Measurements from ENCODE around the gene PDPK1. TPM values are rescaled to one million over a fixed set of nuclear protein-coding genes. Genes with fewer than 3 reads are reported as not detected.

PDPK1 gene
- total RNA-seq, 2 experiments from 2014 or later = 43.3 to 46.1 TPM

DNA sequence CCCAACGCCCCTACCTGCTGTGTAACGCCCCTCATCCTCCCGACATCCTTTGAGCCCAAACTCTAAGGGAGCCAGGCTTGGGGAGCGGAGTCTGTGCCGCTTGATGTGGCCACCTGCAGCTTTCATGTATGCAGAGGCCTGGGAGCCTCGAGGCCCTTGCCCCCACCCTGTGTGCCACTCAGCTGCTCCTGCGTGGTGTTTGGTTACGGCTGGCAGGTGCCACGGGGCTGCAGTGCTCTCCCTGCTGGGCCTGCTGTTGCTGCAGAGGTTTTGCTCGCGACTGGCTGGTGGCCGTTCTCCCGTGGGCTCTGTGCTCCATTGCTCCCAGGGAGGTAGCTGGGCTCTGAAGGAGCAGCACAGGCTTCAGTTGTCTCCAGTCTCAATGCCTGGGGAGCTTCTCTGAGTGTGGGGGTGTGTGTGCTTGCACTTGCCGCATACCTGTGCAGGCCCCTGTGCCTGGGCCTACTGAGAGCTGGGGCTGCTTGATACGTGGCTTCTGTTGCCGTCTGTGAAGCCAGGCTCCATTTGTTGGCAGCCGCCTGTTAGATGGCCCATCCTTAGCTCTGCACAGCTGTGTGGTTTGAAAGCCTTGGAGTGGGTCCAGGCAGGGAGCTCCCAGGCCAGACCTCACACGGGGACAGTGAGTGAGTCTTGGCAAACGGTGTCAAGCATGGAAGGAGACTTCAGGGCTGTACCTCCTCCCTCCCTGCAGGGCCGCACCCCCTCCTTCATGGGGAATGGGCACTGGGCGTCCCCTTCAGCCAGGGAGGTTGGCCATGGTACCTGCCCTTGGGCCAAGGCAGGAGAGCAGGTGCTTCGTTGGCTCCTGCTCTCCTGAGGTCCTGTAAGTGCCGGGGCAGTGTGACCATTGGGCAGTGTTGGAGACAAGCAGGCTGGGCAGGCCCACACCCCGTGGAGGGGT lies 47.2 kb downstream of the PDPK1 start:
- no peak overlapping the region for H3K27ac Mint-ChIP-seq
- POLR2A ChIA-PET = no interaction called here
- H3K4me3 Mint-ChIP-seq = no peak overlapping the region

DNA sequence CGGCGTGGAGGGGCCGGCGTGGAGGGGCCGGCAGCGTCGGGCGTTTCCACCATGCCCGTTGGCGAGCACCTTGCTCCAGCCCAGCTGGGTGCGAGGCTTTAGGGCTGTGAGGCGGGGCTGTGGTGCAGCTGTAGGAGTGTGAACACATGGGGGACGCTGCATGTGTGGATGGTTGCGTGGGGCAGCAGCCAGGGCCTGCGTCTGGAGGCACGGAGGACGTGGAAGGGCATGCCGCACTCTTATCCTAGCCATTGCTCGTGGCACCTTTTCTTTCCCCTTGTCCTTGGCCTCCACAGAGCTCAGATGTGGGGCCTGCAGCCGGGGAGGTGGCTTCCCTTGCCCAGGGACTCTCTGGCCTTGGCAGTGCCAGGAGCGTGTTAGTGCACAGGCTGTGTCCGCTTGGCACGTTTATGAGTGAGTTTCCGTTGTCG lies 47.8 kb downstream of the PDPK1 start:
- no peaks in the 10 kb centered on the region for H3K27me3 Mint-ChIP-seq
- CTCF ChIA-PET = no interaction called here
- H3K9me3 Mint-ChIP-seq = no peaks in the 10 kb centered on the region
- peaks cover 8% of the 10 kb centered on the region for H3K4me1 Mint-ChIP-seq
- peaks cover 28% of the 10 kb centered on the region for H3K36me3 Mint-ChIP-seq (ENCODE audit: low read depth)
- no peak overlapping the region for H3K27ac Mint-ChIP-seq
- POLR2A ChIA-PET = no interaction called here
- no peak for DNase-seq
- no peak overlapping the region for H3K4me3 Mint-ChIP-seq

More for the DNA sequence above, 47.2 kb downstream of the PDPK1 start:
- Mint-ChIP-seq H3K4me1 (peaks cover 3% of the 10 kb centered on the region), H3K9me3 (no peaks in the 10 kb centered on the region), H3K36me3 (ENCODE audit: low read depth) (peaks cover 23% of the 10 kb centered on the region), H3K27me3 (no peaks in the 10 kb centered on the region)
- DNase-seq = peak; percentile 3
- CTCF ChIA-PET = no interaction called here

DNA sequence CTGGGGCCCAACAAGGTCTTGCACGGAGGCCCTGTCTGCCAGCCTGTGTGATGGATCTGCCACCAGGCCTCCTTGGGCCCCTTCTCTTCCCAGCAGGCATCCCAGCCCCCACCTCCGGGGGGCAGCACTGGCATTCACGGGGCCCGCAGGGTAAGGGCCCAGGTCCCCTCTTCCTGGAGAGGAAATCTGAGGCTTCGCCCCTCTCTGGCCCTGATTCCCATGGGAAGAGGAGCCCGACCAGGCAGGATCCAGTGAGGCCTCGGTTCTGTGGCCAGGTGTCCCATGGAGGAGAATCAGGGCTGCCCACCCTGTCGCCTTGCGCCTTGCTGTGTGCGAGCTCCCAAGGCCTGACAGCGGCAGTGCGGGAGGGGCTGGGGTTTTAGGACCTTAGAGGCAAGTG lies 48.4 kb downstream of the PDPK1 start:
- Mint-ChIP-seq H3K27me3 (no peaks in the 10 kb centered on the region), H3K4me3 (no peak overlapping the region), H3K9me3 (no peaks in the 10 kb centered on the region), H3K4me1 (peaks cover 9% of the 10 kb centered on the region), H3K36me3 (ENCODE audit: low read depth) (peaks cover 29% of the 10 kb centered on the region), H3K27ac (no peak overlapping the region)
- CTCF ChIA-PET = no interaction called here
- DNase-seq = peak; percentile 5
- POLR2A ChIA-PET = no interaction called here

DNA sequence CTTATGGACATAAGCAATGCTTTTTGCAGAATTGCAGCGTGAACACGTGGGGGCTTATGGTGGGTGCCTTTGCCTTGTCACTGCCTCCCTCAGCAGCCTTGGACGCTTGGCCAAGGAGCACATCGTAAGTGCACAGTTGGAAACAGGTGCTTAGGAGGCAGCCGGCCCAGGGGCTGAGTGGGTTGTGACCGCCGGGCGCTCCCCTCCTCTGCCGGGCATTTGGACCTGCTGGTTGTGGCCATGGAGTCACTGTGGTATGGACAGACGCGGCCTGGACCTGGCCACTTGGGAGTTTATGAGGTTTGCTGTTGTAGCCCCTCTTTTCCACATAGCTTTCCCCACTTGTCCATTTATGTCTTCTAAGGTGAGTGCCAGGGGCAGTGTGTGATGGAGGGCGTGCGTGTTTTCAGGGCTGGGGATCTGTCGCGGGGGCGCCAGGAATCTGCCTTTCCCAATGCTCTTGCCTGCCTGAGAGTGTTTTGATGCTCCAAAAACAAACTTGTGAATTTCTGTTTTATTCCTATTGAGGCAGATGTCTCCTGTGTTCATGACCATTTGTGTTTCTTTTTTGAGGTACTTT lies 49.2 kb downstream of the PDPK1 start:
- H3K4me3 Mint-ChIP-seq = no peak overlapping the region
- H3K36me3 Mint-ChIP-seq (ENCODE audit: low read depth) = peaks cover 30% of the 10 kb centered on the region
- peaks cover 10% of the 10 kb centered on the region for H3K4me1 Mint-ChIP-seq
- H3K27ac Mint-ChIP-seq = no peak overlapping the region
- ChIA-PET CTCF (interaction anchor here (1.2 kb wide), 1 partner anchor 155 kb away, joined by 3 read pairs; no protein-coding TSS in a partner anchor), POLR2A (no interaction called here)
- H3K27me3 Mint-ChIP-seq = no peaks in the 10 kb centered on the region
- DNase-seq = no peak
- no peaks in the 10 kb centered on the region for H3K9me3 Mint-ChIP-seq

DNA sequence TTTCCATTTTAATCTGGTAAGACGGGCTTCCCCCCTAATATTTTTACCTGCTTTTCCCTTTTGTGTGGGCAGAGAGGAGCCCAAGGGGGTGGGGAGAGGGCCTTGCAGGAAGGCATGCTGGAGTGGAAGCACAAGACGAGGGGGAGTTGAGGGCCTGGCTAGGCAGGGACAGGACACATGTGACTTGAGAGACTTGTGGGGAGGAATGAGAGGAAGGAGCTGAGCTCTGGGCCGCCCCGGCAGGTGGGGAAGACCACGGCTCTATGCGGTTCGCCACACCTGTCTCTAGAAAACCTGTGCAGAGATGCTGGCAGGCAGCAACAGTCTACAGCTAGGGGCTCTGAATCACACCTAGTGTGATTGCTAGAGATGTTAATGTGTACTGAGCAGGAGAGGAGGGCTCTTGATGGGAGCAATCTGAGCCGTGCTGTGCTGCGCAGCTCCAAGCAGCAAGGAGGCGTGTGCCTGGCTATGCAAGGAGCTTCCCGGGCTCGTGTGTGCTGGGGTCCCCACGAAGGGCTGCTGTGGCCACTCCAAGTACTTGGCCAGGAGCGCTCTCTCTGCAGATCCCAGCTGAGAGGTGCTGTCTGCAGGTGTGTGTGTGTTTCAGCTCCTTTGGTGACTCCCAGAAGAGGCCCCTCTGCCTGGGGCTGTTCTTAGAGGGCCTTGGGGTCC lies 50.2 kb downstream of the PDPK1 start:
- H3K36me3 Mint-ChIP-seq (ENCODE audit: low read depth) = peaks cover 30% of the 10 kb centered on the region
- ChIA-PET POLR2A (interaction anchor here (0.5 kb wide), 1 partner anchor 1167 kb away, joined by 3 read pairs; the partner anchor contains the start of gene UQCC4), CTCF (interaction anchor here (1.2 kb wide), 1 partner anchor 154 kb away, joined by 3 read pairs; no protein-coding TSS in a partner anchor)
- peaks cover 18% of the 10 kb centered on the region for H3K4me1 Mint-ChIP-seq
- H3K4me3 Mint-ChIP-seq = no peak overlapping the region
- peak; percentile 3 for DNase-seq
- no peaks in the 10 kb centered on the region for H3K9me3 Mint-ChIP-seq
- H3K27me3 Mint-ChIP-seq = no peaks in the 10 kb centered on the region
- H3K27ac Mint-ChIP-seq = peak overlapping the region; percentile 54

DNA sequence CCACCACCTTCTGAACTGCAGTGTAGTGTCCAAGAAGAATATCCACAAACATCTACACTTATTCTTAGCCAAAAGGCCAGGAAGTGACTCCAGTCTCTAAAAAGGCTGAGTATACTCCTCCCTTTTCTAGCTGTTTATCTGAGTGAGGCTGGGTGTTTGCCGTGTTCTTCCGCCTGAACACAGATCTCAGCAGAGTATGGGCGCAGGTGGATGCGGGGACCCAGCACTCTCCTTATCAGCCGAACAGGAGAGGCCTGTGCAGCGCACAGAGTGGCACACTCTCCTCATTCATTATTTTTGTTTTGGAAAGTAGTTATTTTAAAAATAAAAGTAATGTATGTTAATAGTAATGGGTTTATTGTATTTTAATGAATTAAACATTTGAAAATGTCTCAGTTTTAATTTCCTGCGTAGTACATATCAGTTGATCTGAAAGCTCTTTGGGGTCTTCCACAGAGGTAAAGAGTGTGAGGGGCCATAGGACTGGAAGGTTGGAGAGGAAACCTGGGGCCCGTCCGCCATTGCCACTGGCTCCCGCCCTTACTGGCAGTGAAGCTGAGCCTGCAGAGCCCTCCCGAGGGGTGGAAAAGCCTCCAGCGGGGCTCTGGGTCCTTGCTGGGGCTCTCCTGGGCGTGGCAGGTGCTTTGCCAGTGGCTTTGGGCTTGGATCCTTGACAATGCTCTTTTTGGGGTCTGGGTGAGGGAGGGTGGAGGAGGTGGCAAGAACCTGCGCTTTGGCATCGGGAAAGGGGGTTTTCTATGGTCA lies 53.8 kb downstream of the PDPK1 start:
- Mint-ChIP-seq H3K4me1 (peaks cover 28% of the 10 kb centered on the region), H3K4me3 (no peak overlapping the region), H3K27ac (no peak overlapping the region), H3K36me3 (ENCODE audit: low read depth) (peaks cover 33% of the 10 kb centered on the region), H3K9me3 (no peaks in the 10 kb centered on the region), H3K27me3 (no peaks in the 10 kb centered on the region)
- POLR2A ChIA-PET = no interaction called here
- DNase-seq = no peak
- CTCF ChIA-PET = interaction anchor here (0.7 to 1.1 kb wide), 2 partner anchors 47 to 100 kb away, joined by 3 to 4 read pairs; no protein-coding TSS in a partner anchor

DNA sequence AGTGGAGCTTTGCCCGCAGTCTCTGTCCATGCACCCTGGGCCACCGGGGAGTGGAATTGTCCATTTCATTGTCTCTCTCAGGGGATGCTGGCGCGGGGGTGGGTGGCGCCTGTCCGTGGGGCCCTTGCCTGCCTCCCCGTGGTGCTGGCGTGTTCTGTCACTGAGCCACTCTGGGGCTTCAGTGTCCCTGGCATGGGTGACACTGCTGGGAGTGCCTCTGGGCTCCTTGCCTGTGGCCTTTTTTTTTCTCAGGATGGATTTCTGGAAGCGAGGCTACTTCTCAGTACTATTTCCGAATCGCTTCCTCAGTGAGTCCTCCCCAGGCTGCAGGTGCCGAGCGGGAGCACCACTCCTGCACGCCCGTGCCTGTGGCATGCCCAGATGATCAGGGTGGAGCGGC lies 55.0 kb downstream of the PDPK1 start:
- H3K4me3 Mint-ChIP-seq = no peak overlapping the region
- peak overlapping the region; percentile 31 for H3K27ac Mint-ChIP-seq
- ChIA-PET CTCF (interaction anchor here (0.7 to 1.1 kb wide), 2 partner anchors 48 to 60 kb away, joined by 3 to 4 read pairs; no protein-coding TSS in a partner anchor), POLR2A (no interaction called here)
- peak; percentile 4 for DNase-seq
- H3K4me1 Mint-ChIP-seq = peaks cover 28% of the 10 kb centered on the region
- no peaks in the 10 kb centered on the region for H3K27me3 Mint-ChIP-seq
- no peaks in the 10 kb centered on the region for H3K9me3 Mint-ChIP-seq
- H3K36me3 Mint-ChIP-seq (ENCODE audit: low read depth) = peaks cover 23% of the 10 kb centered on the region

DNA sequence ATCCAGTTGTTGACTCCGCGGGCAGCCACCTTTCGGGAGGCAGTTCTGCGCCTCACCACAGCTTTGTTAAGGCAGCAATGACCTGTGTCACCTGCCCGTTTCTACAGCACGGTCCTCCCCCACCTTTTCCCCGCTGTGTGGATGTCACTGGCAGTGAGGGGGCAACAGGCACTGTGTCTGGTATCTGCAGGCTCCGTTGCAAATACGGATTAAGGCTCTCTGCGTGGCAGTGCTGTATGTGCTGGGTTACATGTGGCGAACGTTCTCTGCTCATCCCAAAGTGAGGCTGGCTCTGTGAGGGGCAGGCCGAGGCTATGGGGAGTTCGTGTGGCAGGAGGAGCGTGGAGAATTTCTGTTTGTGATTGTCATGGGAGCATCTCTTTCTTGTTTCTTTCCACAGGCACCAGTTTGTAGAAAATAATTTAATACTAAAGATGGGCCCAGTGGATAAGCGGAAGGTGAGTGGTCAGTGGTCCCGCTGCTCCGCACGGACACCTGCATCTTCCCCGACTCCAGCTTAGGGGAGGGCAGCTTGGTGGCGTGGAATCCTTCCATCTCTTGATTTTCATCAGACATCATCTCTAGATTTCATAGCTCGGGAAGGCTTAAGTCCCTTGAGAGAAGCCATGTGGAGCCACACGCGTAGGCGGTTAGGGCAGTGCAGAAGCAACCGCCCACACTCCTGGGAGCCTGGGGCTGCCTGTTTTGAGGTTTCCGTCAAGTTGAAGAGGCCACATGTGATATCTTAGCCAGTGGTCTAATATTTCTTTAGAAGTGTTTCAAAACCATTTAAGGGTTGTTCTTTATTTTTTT lies 57.8 kb downstream of the PDPK1 start:
- Mint-ChIP-seq H3K27me3 (no peaks in the 10 kb centered on the region), H3K4me3 (no peak overlapping the region), H3K27ac (no peak overlapping the region), H3K36me3 (ENCODE audit: low read depth) (peaks cover 13% of the 10 kb centered on the region), H3K4me1 (peaks cover 20% of the 10 kb centered on the region), H3K9me3 (no peaks in the 10 kb centered on the region)
- POLR2A ChIA-PET = no interaction called here
- CTCF ChIA-PET = no interaction called here
- peak; percentile 4 for DNase-seq

DNA sequence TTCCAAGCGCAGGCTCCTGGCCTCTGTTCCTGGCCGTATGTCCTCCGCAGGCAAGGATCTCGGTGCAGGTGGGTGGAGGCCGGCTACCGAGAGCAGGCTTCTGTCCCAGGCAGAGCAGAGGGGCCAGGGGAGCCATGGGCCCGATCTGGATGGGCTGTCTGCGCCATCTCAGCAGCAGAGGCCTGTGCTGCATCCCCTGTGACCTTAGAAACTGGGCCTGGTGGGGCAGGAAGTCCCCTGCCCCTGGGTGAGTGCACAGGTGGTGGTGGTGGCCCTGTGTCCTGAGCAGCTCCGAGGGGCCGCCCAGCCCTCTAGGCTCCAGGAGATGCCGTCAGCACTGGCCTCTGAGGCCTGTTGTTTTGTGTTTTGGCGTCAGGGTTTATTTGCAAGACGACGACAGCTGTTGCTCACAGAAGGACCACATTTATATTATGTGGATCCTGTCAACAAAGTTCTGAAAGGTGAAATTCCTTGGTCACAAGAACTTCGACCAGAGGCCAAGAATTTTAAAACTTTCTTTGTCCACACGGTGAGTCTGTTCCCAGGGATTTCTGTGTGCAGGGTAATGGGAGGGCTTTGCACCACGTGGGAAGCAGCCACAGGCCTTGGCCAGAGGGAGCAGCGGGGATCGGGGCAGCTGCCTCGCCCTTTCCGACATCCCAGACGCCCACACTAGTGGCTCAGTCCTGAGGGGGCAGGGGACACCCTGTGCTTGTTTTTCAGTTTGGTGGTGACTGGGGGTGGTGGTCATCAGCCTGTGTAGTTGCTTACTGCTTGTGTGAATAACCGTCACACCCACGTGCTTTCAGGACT lies 59.1 kb downstream of the PDPK1 start:
- Mint-ChIP-seq H3K9me3 (no peaks in the 10 kb centered on the region), H3K4me1 (peaks cover 19% of the 10 kb centered on the region), H3K27ac (no peak overlapping the region), H3K27me3 (no peaks in the 10 kb centered on the region), H3K36me3 (ENCODE audit: low read depth) (peaks cover 11% of the 10 kb centered on the region), H3K4me3 (no peak overlapping the region)
- ChIA-PET CTCF (no interaction called here), POLR2A (no interaction called here)
- no peak for DNase-seq

DNA sequence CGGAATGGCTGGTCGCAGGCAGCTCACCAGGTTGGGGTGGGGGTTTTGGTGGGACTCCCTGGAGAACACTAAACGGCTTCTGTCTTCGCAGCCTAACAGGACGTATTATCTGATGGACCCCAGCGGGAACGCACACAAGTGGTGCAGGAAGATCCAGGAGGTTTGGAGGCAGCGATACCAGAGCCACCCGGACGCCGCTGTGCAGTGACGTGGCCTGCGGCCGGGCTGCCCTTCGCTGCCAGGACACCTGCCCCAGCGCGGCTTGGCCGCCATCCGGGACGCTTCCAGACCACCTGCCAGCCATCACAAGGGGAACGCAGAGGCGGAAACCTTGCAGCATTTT lies 59.7 kb downstream of the PDPK1 start:
- Mint-ChIP-seq H3K27me3 (no peaks in the 10 kb centered on the region), H3K4me1 (peaks cover 18% of the 10 kb centered on the region), H3K36me3 (ENCODE audit: low read depth) (peaks cover 11% of the 10 kb centered on the region), H3K9me3 (no peaks in the 10 kb centered on the region), H3K27ac (no peak overlapping the region), H3K4me3 (no peak overlapping the region)
- ChIA-PET POLR2A (no interaction called here), CTCF (no interaction called here)
- DNase-seq = peak; percentile 5

DNA sequence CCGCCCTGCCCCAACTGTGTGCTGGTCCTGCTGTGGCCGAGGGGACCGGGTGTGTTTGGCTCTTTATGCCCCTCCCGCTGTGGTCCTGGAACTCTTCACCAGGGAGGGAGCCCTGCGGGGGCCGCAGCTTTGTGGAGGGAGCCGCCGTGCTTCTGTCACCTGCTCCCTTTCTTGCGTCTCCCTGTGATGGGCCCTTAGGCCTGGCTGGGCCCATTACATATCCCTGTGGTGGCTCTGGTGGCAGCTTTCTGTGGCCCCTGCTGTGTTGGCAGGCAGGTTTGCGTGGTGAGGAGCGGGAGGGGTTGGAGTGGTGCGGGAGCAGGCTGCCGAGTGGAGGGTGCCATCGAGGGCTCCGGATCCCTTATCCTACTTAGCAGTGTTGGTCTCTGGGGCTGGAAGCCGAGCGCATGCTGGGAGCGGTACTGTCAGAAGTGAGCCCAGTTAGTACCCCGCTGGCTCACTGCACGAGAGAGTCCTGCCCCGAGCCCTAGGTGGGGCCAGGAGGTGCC lies 60.4 kb downstream of the PDPK1 start:
- Mint-ChIP-seq H3K27ac (no peak overlapping the region), H3K4me3 (no peak overlapping the region), H3K27me3 (no peaks in the 10 kb centered on the region), H3K9me3 (no peaks in the 10 kb centered on the region), H3K4me1 (peaks cover 16% of the 10 kb centered on the region), H3K36me3 (ENCODE audit: low read depth) (peaks cover 12% of the 10 kb centered on the region)
- DNase-seq = no peak
- ChIA-PET CTCF (no interaction called here), POLR2A (no interaction called here)

Data from activated CD4-positive, alpha-beta T cell treated with anti-CD3 and anti-CD28 coated beads, Interleukin-2, amount 10 ng/mL, durations not matched to agents 7 days and 5 days (primary cell).